ENCODE data around the gene TARS1.

- TF ChIP-seq RFX5 (IDR thresholded peaks at IDR 0.05; ENCODE audit: low read depth, low read length) (no peak), POLR2A (IDR thresholded peaks at IDR 0.05; ENCODE audit: low read depth, low read length) (no peak), WRNIP1 (IDR thresholded peaks at IDR 0.05; ENCODE audit: borderline replicate concordance, low read depth, low read length) (no peak), CHD4 (IDR thresholded peaks at IDR 0.05) (no peak), ATF2 (IDR thresholded peaks at IDR 0.05; ENCODE audit: low read length) (no peak), SIX5 (IDR thresholded peaks at IDR 0.05; ENCODE audit: low read depth, low read length, severe bottlenecking) (no peak), CTCF (IDR thresholded peaks at IDR 0.05 in 2 of 3, conservative IDR thresholded peaks at IDR 0.05 in 1 of 3; ENCODE audit: control insufficient read depth in 2 of 3, extremely low read depth in 1 of 3, insufficient read depth in 1 of 3, low read depth in 3 of 3, low read length in 3 of 3) (no peak), HDGF (IDR thresholded peaks at IDR 0.05) (no peak), EZH2 (IDR thresholded peaks at IDR 0.05; ENCODE audit: borderline replicate concordance, control insufficient read depth, low read depth, low read length) (no peak), MAX (IDR thresholded peaks at IDR 0.05; ENCODE audit: low read depth, low read length) (no peak), ASH2L (IDR thresholded peaks at IDR 0.05; ENCODE audit: borderline replicate concordance, low read depth) (no peak), NR2C2 (IDR thresholded peaks at IDR 0.05; ENCODE audit: borderline replicate concordance, control insufficient read depth, insufficient read length, low read depth) (no peak)
These were observed 42.3 kb upstream of the TARS1 start for GRCh38 chr5:33398501-33398900.
